H9 (cell line): ENCODE measurements around the gene FUZ. TPM values are rescaled to one million over a fixed set of nuclear protein-coding genes. Genes with fewer than 3 reads are reported as not detected.

ENCODE experiments used
- DNase-seq: peaks from one replicate; pipeline ENCODE4 v3.0.0-alpha.2; 2017
- H2AFZ ChIP-seq: one replicate; pipeline ENCODE4 v1.6.1; 2013; ENCODE audit warnings: mild to moderate bottlenecking, low read length, control low read depth, moderate library complexity
- H2AK5ac ChIP-seq: 2 replicates; pipeline ENCODE4 v1.6.1; 2013; ENCODE audit warnings: low read length, control low read depth, mixed read lengths; ENCODE audit not compliant: insufficient read length
- H2BK120ac ChIP-seq: one replicate; pipeline ENCODE4 v1.6.1; 2013; ENCODE audit warnings: low read depth, mild to moderate bottlenecking, low read length, control low read depth, inconsistent platforms; ENCODE audit not compliant: poor library complexity, severe bottlenecking
- H2BK12ac ChIP-seq: 2 replicates; pipeline ENCODE4 v1.6.1; 2013; ENCODE audit warnings: low read length, control low read depth, mixed read lengths, low read depth; ENCODE audit not compliant: insufficient read length
- H2BK15ac ChIP-seq: 2 replicates; pipeline ENCODE4 v1.6.1; 2013; ENCODE audit warnings: low read depth, low read length, control low read depth
- H2BK20ac ChIP-seq: one replicate; pipeline ENCODE4 v1.6.1; 2013; ENCODE audit warnings: low read depth, mild to moderate bottlenecking, low read length, control low read depth, inconsistent platforms; ENCODE audit not compliant: poor library complexity, severe bottlenecking
- H2BK5ac ChIP-seq: 2 replicates; pipeline ENCODE4 v1.6.1; 2013; ENCODE audit warnings: low read length, control low read depth, mixed read lengths; ENCODE audit not compliant: insufficient read length
- H3K14ac ChIP-seq: 2 replicates; pipeline ENCODE4 v1.6.1; 2013; ENCODE audit warnings: low read length, control low read depth; ENCODE audit not compliant: insufficient read depth
- H3K18ac ChIP-seq: 2 replicates; pipeline ENCODE4 v1.6.1; 2013; ENCODE audit warnings: low read depth, mild to moderate bottlenecking, mixed read lengths, low read length, control low read depth; ENCODE audit not compliant: insufficient read length
- H3K23ac ChIP-seq: 2 replicates; pipeline ENCODE4 v1.6.1; 2013; ENCODE audit warnings: low read length, control low read depth, mixed read lengths, low read depth; ENCODE audit not compliant: insufficient read length
- H3K23me2 ChIP-seq: 2 replicates; pipeline ENCODE4 v1.6.1; 2013; ENCODE audit warnings: low read depth, mild to moderate bottlenecking, mixed read lengths, low read length, control low read depth; ENCODE audit not compliant: insufficient read length, poor library complexity, severe bottlenecking
- H3K27ac ChIP-seq: 2 replicates; pipeline ENCODE4 v1.5.1; 2013; ENCODE audit warnings: low read length, control low read depth, mixed read lengths, low read depth; ENCODE audit not compliant: insufficient read length
- H3K27me3 ChIP-seq: 2 replicates; pipeline ENCODE4 v1.6.1; 2013; ENCODE audit warnings: low read length, control low read depth, inconsistent platforms; ENCODE audit not compliant: insufficient read depth
- H3K4ac ChIP-seq: 2 replicates; pipeline ENCODE4 v1.6.1; 2013; ENCODE audit warnings: low read depth, mild to moderate bottlenecking, control low read depth, inconsistent platforms, low read length, moderate library complexity
- H3K4me1 ChIP-seq: 2 replicates; pipeline ENCODE4 v1.6.1; 2013; ENCODE audit warnings: low read length, control low read depth, inconsistent platforms; ENCODE audit not compliant: insufficient read depth
- H3K4me2 ChIP-seq: 2 replicates; pipeline ENCODE4 v1.6.1; 2013; ENCODE audit warnings: low read length, control low read depth, mixed read lengths; ENCODE audit not compliant: insufficient read length, insufficient read depth
- H3K56ac ChIP-seq: 2 replicates; pipeline ENCODE4 v1.6.1; 2013; ENCODE audit warnings: low read depth, mild to moderate bottlenecking, mixed read lengths, low read length, control low read depth; ENCODE audit not compliant: insufficient read length
- H3K79me1 ChIP-seq: 2 replicates; pipeline ENCODE4 v1.6.1; 2013; ENCODE audit warnings: low read depth, mild to moderate bottlenecking, moderate library complexity, low read length, control low read depth, inconsistent platforms; ENCODE audit not compliant: insufficient read depth, poor library complexity, severe bottlenecking
- H3K79me2 ChIP-seq: 2 replicates; pipeline ENCODE4 v1.6.1; 2013; ENCODE audit warnings: low read length, control low read depth, inconsistent platforms; ENCODE audit not compliant: insufficient read depth
- H3K9ac ChIP-seq: 2 replicates; pipeline ENCODE4 v1.6.1; 2013; ENCODE audit warnings: low read length, control low read depth, mixed read lengths; ENCODE audit not compliant: insufficient read length; ENCODE audit errors: extremely low read depth
- H3K9me3 ChIP-seq: one replicate; pipeline ENCODE4 v1.6.1; 2013; ENCODE audit warnings: low read depth, low read length, inconsistent platforms; ENCODE audit not compliant: control insufficient read depth
- H3T11ph ChIP-seq: one replicate; pipeline ENCODE4 v1.6.1; 2013; ENCODE audit warnings: mild to moderate bottlenecking, low read length, control low read depth, inconsistent platforms
- H4K20me1 ChIP-seq: one replicate; pipeline ENCODE4 v1.6.1; 2013; ENCODE audit not compliant: control insufficient read depth, insufficient read length, insufficient read depth
- H4K5ac ChIP-seq: 2 replicates; pipeline ENCODE4 v1.6.1; 2013; ENCODE audit warnings: low read depth, mild to moderate bottlenecking, mixed read lengths, low read length, control low read depth; ENCODE audit not compliant: insufficient read length
- H4K8ac ChIP-seq: replicated peaks from 2 replicates; pipeline ENCODE4 v1.6.1; 2013; ENCODE audit warnings: low read length, control low read depth, mixed read lengths, low read depth; ENCODE audit not compliant: insufficient read length
- H4K91ac ChIP-seq: 2 replicates; pipeline ENCODE4 v1.6.1; 2013; ENCODE audit warnings: low read depth, mild to moderate bottlenecking, moderate library complexity, mixed read lengths, low read length, control low read depth; ENCODE audit not compliant: insufficient read length
- H3K27ac Mint-ChIP-seq, 3 experiments: 2 replicates in 2 of 3; 3 replicates in 1 of 3; pipeline ENCODE4 v1.8.0; 2020 to 2021; ENCODE audit warnings: mixed read lengths in 3 of 3, mild to moderate bottlenecking in 1 of 3, moderate library complexity in 1 of 3
- H3K27me3 Mint-ChIP-seq: 2 replicates; pipeline ENCODE4 v1.8.0; 2021; ENCODE audit warnings: low read depth, mild to moderate bottlenecking, moderate library complexity, mixed read lengths
- H3K36me3 Mint-ChIP-seq, 3 experiments: 2 replicates in 2 of 3; 3 replicates in 1 of 3; pipeline ENCODE4 v1.8.0; 2020 to 2021; ENCODE audit warnings: low read depth in 3 of 3, mixed read lengths in 3 of 3; ENCODE audit not compliant: insufficient read depth in 1 of 3
- H3K4me1 Mint-ChIP-seq, 2 experiments: 2 replicates each; pipeline ENCODE4 v1.8.0; 2020; ENCODE audit warnings: mixed read lengths in 2 of 2
- H3K4me3 Mint-ChIP-seq, 2 experiments: 2 replicates in 1 of 2; 3 replicates in 1 of 2; pipeline ENCODE4 v1.8.0; 2020 to 2021; ENCODE audit warnings: mild to moderate bottlenecking in 2 of 2, mixed read lengths in 2 of 2, moderate library complexity in 1 of 2
- H3K9me3 Mint-ChIP-seq, 2 experiments: 2 replicates in 1 of 2; 3 replicates in 1 of 2; pipeline ENCODE4 v1.8.0; 2020; ENCODE audit warnings: mild to moderate bottlenecking in 2 of 2, mixed read lengths in 2 of 2, moderate library complexity in 1 of 2
- CTCF ChIP-seq: fragments of 200-600 bp; sonication (generic); conservative IDR thresholded peaks from 3 replicates; pipeline ENCODE4 v1.8.0; 2021; ENCODE audit warnings: antibody characterized with exemption, mild to moderate bottlenecking
- WGBS: extraction: QIAGEN DNeasy Blood & Tissue Kit; methylation state at CpG from one replicate; pipeline ENCODE4 v1.1.7; 2013; ENCODE audit warnings: missing lambda C conversion rate, low lambda C conversion rate, mixed read lengths; ENCODE audit not compliant: insufficient read length; ENCODE audit errors: extremely low coverage; 5-methylcytosine and 5-hydroxymethylcytosine counted together
- total RNA-seq: library from RNA; stranded (reverse); gene quantifications from 2 replicates; pipeline ENCODE4 v1.2.1, GENCODE V29; 2021

FUZ gene
- total RNA-seq, 1 experiment from 2014 or later: 25.1 TPM

GRCh38 chr19:49829200-49829599 is 16.1 kb upstream of the FUZ start:
- Histone ChIP-seq H2BK12ac (no peak overlapping the region), H3K23ac (no peak overlapping the region), H3K27me3 (no peaks in the 10 kb centered on the region), H4K20me1 (no peaks in the 10 kb centered on the region), H3K18ac (no peak overlapping the region), H3K23me2 (no peaks in the 10 kb centered on the region), H2BK15ac (no peak overlapping the region), H4K5ac (no peak overlapping the region), H3K4ac (no peak overlapping the region), H3K79me2 (no peaks in the 10 kb centered on the region), H4K91ac (no peak overlapping the region), H3K56ac (no peak overlapping the region), H2AK5ac (no peak overlapping the region), H2BK120ac (no peak overlapping the region), H3K9me3 (no peaks in the 10 kb centered on the region), H2AFZ (no peak overlapping the region), H3T11ph (no peak overlapping the region), H3K79me1 (no peaks in the 10 kb centered on the region), H3K4me2 (no peak overlapping the region), H4K8ac (no peak overlapping the region), H2BK20ac (no peak overlapping the region), H3K9ac (no peak overlapping the region), H3K14ac (no peak overlapping the region), H3K4me1 (no peaks in the 10 kb centered on the region), H2BK5ac (no peak overlapping the region), H3K27ac (no peak overlapping the region)
- H3K4me1 Mint-ChIP-seq: no peaks in the 10 kb centered on the region
- no peaks in the 10 kb centered on the region for H3K27me3 Mint-ChIP-seq
- no peaks in the 10 kb centered on the region for H3K9me3 Mint-ChIP-seq
- H3K36me3 Mint-ChIP-seq: peaks cover 15 to 40% (median 38%) of the 10 kb centered on the region in 3 experiments; a peak in 6 of 7 replicates
- H3K27ac Mint-ChIP-seq: no peak overlapping the region
- WGBS: no CpG with 5 or more reads among the region's 8 CpGs
- no peak for TF ChIP-seq CTCF
- H3K4me3 Mint-ChIP-seq: no peak overlapping the region
- no peak for DNase-seq
